ENCODE results near the gene CTSH.
A peak's percentile ranks its signal among the peaks of the same experiment; 100 is the strongest.

DNA sequence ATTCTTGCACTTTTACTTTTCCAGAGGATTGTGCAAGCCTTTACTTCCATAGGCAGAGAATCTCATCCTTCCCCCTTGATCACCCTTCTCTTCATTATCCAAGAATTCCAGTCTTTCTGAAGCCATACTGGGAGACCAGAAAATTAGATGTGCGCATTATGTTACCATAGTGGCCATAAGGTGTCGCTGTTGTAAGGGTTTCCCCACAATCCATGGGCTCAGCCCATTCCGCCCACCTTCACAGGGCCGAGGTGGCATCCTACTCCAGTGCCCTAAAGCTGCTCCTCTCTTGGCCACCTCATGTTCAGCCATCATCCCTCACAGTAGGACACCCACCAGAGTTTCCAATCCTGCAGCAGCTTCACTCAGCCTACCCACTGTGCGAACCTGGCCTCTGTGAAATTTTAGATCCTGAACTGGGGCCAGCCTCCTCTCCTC, 35.0 kb downstream of the CTSH start:
- TF ChIP-seq, protein P1, sequence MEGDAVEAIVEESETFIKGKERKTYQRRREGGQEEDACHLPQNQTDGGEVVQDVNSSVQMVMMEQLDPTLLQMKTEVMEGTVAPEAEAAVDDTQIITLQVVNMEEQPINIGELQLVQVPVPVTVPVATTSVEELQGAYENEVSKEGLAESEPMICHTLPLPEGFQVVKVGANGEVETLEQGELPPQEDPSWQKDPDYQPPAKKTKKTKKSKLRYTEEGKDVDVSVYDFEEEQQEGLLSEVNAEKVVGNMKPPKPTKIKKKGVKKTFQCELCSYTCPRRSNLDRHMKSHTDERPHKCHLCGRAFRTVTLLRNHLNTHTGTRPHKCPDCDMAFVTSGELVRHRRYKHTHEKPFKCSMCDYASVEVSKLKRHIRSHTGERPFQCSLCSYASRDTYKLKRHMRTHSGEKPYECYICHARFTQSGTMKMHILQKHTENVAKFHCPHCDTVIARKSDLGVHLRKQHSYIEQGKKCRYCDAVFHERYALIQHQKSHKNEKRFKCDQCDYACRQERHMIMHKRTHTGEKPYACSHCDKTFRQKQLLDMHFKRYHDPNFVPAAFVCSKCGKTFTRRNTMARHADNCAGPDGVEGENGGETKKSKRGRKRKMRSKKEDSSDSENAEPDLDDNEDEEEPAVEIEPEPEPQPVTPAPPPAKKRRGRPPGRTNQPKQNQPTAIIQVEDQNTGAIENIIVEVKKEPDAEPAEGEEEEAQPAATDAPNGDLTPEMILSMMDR (IDR thresholded peaks at IDR 0.05) = peak; percentile 55 to 77 (median 62)
- TF ChIP-seq POLR2A (IDR thresholded peaks at IDR 0.05) = no peak
